Sciatic nerve (tissue), 2 donors: ENCODE measurements around the gene ZNRF3. TPM values are rescaled to one million over a fixed set of nuclear protein-coding genes. Genes with fewer than 3 reads are reported as not detected.
A peak's percentile ranks its signal among the peaks of the same experiment; 100 is the strongest.
"Not testable (repeated sequence)": the region's sequence is repeated elsewhere in the genome, so short reads cannot be mapped to it uniquely, and the experiment has no call there.

ENCODE experiments used
- ATAC-seq: fragments of 200-7000 bp; cut with Tn5 transposase; one replicate; pipeline ENCODE4 v1.9.1; 2020; ENCODE audit warnings: mild to moderate bottlenecking, moderate library complexity
- DNase-seq: peaks from one replicate; pipeline ENCODE4 v3.0.0-alpha.2; 2020; ENCODE audit warnings: low spot score
- intact Hi-C: fragments of 100-400 bp; cut with DNase I; formaldehyde crosslinking; loops from one replicate; pipeline ENCODE4 v1.14.2; 2022
- total RNA-seq: library from RNA; stranded (reverse); fragmentation: NEBNext Ultra II Directional; extraction: Animal tissue kit (Norgen Biotek cat#: 25700); gene quantifications from one replicate; pipeline ENCODE4 v1.2.1, GENCODE V29; 2021
- donor health status: DM: no; HTN: no; CAD: no.
- donor health status: DM: no; HTN: no; CAD: no.

ZNRF3 gene
- total RNA-seq: 12.9 TPM

DNA sequence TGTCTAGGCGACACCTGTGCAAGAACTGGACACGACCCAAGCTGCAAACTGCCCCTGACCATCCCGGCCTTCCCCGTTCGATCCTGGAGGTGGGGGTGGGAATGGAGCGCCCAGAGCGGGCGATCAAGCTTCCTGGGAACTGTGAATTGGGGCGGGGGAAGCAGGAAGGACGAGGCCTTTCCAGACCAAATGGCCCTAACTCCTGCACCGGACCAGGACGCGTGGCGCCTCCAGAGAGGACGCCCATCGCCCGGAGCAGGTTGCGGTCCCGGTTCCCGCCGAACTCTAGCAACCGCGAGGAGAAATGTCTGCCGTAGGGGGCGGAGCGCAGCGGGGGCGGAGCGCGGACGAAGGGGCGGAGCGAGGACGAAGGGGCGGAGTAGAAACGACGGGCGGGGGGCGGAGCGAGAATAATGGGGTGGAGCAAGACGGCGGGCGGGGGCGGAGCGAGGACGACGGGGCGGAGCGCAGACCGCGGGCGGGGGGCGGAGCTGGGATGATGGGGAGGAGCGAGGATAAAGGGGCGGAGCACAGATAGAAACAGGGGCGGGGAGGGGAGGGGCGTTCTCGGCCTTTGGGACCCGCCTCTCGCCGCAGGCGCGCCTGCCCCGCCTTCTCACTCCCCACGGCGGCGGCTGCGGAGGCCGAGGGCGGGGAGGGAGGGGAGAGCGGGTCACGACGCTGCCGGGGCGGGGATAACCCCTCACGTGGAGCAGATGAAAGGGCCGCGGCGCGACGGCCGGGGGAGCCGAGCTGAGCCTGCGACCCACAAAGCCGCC, at the start of gene ZNRF3:
Gene ZNRF3 (plus strand): TSS at position 695 of the 779 bp plus-strand sequence. CDS start 195 bp downstream, outside the sequence.
- ATAC-seq: peak; percentile 98
- intact Hi-C loops: loop anchor here (5.0 kb wide), 1 partner anchor 1159 kb away; no protein-coding TSS in a partner anchor
- peak; percentile 97 for DNase-seq

DNA sequence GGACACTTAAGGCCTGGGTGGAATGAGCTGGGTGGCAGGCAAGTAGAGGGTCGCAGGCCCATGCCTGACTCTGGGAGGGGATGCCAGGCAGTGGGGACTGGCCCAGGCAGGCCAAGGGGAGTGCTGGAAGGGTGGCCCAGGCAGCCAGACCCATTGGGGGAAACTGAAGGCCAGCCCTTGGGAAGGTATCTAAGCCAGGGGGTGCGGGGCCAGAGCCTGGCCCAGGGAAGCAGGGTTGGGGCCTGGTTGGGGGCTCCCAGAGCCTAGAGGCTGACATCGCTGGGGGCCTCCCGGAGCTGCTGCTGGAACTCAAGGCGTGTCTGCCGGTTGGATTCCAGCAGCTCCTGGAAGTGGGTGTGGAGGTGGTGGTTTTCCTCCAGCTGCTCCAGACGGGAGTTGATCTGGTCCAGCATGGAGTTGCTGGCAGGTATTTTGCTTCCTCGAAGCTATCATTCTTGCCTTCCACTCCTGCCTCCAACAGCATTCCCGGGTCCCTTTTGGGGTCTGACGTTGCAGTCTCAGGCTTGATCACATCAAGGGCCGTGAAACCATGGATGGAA, 47.7 kb upstream of the ZNRF3 start:
- intact Hi-C loops: loop anchor here (10.0 kb wide), 1 partner anchor 231 kb away; no protein-coding TSS in a partner anchor
- no peak for DNase-seq
- no peak for ATAC-seq

DNA sequence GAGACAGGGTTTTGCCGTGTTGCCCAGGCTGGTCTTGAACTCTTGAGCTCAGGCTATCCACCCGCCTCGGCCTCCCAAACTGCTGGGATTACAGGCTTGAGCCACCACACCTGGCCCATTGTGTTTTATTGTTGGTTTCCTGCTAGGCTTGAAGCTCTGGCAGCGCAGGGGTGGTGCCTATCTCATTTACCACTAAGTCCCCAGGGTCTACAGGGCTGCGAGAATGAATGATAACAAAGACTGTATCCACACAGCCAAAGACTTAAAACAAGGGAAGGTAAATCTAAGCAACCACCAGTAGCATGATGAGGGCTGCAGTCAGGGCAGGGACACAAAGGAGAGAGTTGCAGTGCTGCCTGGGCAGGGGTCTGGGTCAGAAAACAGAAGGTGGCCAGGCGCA, 45.7 kb upstream of the ZNRF3 start:
- ATAC-seq (no peak), DNase-seq (no peak)
- intact Hi-C loops: loop anchor here (10.0 kb wide), 1 partner anchor 233 kb away; no protein-coding TSS in a partner anchor

DNA sequence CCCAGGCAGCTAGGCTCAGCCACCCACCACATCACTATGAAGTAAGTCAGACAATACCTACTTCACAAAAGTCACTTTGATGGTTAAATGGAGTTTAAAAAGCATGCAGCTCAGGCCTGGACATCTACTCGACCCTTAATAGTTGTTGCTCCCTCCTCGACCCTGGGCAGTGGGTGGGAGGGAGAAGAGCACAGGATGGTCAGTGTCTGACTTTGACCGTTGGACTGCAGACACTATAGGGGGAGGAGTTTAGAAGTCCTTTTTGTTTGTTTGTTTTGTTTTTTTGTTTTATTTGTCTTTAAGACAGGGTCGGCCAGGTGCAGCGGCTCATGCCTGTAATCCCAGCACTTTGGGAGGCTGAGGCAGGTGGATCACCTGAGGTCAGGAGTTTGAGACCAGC, 44.4 kb upstream of the ZNRF3 start:
- DNase-seq (no peak), ATAC-seq (no peak)
- intact Hi-C loops: loop anchor here (10.0 kb wide), 1 partner anchor 234 kb away; no protein-coding TSS in a partner anchor

DNA sequence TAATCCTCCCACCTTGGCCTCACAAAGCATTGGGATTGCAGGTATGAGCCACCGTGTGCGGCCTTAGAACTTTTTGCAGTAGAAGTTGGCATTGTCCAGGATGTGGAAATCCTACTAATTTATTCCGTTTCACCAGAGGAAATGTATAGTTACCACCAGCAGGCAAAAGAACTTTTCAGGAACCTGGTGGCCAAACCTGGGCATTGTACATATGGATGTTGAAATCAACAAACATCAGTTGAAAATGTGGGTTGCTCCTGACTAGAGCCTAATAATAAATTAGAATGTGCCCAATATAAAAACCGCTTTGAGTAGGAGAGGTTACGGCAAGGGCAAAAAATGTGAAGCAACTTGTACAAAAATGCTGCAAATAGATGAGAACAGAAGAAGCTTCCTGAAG, 42.3 kb upstream of the ZNRF3 start:
- intact Hi-C loops: no loop called here
- ATAC-seq: no peak
- DNase-seq: no peak

DNA sequence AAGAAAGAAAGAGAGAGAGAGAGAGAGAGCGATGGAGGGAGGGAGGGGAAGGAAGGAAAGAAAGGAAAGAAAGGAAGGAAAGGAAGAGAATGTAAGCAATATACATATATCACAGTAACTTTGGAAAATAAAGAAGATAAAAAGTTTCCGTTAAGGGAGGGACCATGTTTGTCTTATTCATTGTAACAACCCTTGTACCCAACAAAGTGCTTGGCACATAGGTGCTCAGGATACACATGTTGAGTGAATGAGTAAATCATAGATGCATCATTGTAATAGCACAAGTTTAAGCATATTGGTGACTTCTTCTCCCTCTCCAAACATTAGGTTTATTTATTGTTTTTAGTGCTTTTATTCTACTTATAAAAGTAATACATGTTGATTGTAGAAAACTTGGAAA, 39.7 kb upstream of the ZNRF3 start:
- DNase-seq (no peak), ATAC-seq (no peak)
- intact Hi-C loops: no loop called here

DNA sequence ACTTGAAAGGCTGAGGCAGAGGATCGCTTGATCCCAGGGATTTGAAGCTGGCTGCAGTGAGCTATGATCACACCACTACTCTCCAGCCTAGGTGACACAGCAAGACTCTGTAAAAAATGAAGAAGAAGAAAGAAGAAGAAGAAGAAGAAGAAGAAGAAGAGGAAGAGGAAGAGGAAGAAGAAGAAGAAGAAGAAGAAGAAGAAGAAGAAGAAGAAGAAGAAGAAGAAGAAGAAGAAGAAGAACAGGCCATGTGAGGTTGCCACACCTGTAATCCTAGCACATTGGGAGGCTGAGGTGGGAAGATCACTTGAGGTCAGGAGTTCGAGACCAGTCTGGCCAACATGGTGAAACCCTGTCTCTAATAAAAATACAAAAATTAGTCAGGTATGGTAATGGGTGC, 39.1 kb upstream of the ZNRF3 start:
- ATAC-seq, intact Hi-C loops, DNase-seq: not testable (repeated sequence)

DNA sequence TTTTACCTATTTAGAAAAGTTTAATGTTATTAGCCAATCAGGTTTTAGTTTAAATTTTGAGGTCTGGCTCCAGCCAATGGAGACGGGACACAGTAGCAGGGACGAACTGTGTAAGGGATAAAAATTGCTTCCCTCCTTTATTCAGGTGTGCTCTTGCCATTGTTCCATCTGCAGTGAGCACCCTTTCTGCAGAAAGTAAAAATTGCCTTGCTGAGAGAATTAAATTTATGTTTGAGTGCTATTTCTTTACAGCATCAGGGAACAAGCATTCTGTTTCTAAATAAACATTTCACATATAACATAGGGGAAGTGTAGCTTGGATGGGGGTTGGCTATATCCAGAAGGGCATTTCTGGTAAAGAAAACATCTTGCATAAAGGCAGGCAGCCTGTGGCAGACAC, 36.4 kb upstream of the ZNRF3 start:
- DNase-seq (no peak), ATAC-seq (no peak)
- intact Hi-C loops: no loop called here

DNA sequence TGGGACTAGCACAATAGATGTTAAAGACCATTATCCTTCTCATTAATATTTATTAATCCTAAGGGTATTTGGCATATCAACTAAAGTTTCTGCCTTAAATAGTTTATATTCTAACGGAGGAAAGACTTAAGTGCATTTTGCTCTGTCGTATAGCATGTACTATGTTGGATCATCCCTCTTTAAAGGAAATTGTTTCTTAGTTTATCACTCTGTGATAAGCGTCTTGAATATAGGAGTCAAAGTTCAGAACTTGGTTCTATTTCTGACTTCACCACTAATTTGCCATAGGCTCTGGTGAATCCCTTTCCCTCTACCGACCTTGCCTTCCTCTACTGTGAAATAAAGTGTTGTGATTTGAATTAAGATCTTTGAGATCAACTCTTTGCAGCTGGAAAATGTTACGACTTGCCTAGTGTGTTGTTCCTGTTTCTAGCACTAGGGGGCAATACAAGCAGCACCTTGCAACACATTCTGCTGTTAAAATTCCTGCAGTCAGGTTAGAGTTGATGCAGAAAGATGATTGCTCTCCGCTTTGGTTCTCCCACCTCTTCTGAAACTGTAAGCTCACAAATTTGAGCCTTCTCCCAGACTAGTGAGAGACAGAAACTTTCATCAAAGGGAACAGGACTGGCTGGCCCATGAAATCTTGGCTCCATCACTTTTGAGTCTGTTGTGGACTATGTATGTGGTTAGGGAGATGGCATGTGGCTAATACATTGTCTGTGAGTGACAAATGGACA, 27.8 kb upstream of the ZNRF3 start:
- intact Hi-C loops: loop anchor here (5.0 to 10.0 kb wide), 2 partner anchors 187 to 299 kb away; no protein-coding TSS in a partner anchor
- DNase-seq (no peak), ATAC-seq (peak; percentile 82)

DNA sequence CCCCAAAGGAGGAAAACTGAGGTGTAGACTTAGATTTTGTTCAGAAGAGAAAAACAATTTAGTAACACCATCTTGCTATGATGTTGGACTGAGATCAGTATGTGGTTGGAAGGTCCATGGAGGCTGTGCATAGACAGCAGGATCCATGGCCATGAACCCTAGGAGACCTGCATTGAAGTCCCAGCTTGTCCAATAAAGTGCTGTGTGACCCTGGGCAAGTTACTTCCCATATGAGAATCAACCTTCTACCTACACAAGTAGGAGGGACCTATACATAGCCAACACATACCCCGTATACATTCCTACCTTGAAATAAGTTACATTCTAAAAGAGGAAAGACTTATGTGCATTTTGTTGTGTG, 27.3 kb upstream of the ZNRF3 start:
- intact Hi-C loops: loop anchor here (5.0 to 10.0 kb wide), 2 partner anchors 186 to 299 kb away; no protein-coding TSS in a partner anchor
- ATAC-seq: peak; percentile 28
- DNase-seq: no peak

DNA sequence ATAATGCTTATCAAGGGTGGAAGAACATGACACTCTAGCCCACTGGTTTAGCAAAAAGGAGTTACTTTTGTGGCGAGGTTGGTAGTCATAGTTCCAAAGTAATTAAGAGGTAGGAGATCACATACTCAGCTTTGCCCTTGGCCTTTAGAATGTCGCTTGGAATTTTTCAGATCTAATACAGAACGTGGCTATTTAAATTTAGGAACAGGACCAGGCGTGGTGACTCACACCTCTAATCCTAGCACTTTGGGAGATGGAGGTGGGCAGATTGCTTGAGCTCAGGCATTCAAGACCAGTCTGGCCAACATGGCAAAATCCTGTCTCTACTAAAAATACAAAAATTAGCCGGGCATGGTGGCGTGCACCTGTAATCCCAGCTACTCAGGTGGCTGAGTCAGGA, 26.1 kb upstream of the ZNRF3 start:
- intact Hi-C loops: loop anchor here (5.0 to 10.0 kb wide), 2 partner anchors 185 to 298 kb away; no protein-coding TSS in a partner anchor
- no peak for DNase-seq
- no peak for ATAC-seq

DNA sequence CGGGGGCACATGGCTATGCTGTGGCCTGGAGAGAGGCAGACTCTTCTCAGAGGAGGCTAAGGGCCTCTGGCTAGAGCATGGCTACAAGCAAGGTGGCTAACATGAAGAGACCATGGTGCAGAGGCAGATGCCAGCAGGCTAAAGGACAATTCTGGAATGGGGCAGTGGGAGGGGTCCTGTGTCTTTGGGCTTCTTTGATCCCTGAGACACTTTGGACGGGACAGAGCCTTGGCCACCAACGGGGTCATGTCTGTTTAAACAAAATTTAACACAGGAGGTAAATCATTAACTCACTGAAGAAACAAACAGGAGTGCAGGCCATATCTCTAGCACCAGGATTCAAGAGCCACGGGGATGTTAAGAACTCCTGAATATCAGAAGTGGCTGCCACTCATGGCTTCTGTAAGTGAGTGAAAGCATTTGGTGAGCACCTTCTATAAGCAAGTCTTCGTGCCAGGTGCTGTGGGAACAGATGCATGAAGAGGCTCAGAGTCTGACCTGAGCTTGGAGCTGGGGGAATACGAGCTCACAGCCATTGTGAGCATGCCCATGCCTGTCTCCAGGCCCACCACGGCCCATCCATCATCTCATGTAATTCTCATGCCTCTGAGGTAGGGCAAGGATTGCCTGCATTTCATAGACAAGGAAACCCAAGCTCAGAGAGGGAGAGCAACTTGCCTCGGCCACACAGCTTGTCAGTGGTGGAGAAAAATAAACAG, 18.3 kb upstream of the ZNRF3 start:
- intact Hi-C loops: loop anchor here (10.0 kb wide), 1 partner anchor 380 kb away; no protein-coding TSS in a partner anchor
- ATAC-seq (no peak), DNase-seq (no peak)

DNA sequence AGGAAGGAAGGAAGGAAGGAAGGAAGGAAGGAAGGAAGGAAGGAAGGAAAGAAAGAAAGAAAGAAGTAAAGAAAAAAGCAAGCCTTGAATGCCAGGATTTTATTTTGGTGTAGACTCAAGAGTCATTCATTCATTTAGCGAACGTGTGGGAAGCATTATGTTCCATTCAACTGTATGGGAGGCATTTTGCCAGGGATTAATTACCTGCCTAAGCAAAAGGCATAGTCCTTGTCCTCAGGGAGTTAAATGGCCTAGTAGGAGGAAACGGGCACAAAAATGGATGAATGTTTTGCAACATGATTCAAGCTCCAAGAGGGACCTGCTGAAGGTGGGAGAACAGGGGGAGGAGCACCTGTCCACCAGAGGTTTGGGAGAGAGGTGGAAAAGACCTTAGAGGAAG, 16.2 kb upstream of the ZNRF3 start:
- no peak for DNase-seq
- intact Hi-C loops: loop anchor here (10.0 kb wide), 1 partner anchor 378 kb away; no protein-coding TSS in a partner anchor
- no peak for ATAC-seq

DNA sequence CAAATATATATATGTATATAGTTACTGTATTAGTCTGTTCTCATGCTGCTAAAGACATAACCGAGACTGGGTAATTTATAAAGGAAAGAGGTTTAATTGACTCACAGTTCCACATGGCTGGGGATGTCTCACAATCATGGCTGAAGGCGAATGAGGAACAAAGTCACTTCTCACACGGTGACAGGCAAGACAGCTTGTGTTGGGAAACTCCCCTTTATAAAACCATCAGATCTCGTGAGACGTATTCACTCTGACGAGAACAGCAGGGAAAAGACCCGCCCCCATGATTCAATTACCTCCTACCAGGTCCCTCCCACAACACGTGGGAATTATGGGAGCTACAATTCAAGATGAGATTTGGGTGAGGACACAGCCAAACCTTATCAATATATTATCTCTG, 15.0 kb upstream of the ZNRF3 start:
- DNase-seq, ATAC-seq: not testable (repeated sequence)
- intact Hi-C loops: loop anchor here (10.0 kb wide), 1 partner anchor 376 kb away; no protein-coding TSS in a partner anchor

DNA sequence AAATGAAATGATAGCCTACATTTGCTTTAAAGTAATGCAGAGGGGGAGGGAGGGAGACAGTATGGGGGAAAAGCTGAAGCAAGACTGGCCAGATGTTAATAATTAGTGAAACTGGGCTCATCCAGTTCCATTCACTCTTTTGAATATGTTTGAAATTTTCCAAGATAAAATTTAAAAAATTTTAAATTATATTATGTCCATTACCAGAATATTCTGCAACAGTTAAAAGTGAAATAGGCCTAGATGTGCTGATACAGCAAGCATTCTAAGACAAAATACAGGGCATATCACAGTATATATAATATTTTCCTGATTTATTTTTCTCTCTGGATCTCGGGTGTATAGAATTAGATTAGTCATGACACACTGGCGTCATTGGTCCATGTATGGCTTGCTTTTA, 13.6 kb upstream of the ZNRF3 start:
- DNase-seq (no peak), ATAC-seq (no peak)
- intact Hi-C loops: loop anchor here (10.0 kb wide), 1 partner anchor 375 kb away; no protein-coding TSS in a partner anchor

DNA sequence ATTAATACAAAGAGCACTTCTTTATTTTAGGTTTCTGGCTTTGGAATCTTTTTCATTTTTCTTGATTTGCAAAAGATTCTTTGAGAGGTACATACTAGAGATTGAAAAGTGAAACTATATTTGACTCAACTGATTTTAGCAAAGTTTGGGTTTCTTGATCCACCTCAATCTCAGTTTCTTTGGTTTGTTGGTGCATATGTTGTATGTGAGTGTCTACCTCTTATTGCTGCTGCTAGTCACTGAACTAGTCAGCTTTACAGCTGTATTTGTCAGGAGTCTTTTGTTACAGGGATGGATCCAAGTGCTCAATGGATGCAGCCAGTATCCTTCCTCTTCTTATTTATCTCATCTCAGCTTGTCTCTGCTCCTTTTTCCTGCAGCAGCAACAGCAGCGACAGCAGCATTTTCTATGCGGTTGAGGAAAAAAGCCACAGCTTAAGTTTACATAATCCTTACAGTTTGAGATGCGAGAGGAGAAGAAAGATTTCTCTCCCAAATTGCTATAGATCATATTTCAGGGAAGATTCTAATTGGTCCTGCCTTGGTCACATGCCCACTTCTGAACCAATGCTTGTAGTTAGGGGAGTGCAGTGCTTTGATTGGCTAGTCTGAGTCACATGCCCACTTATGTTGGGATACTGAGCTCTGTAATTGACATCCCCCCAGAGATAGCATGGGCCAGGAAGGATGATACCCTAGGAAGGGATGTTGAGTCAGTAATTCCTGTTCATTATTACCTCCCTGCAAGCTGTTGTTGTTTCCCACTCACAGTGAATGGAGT, 10.0 kb upstream of the ZNRF3 start:
- DNase-seq (no peak), ATAC-seq (no peak)
- intact Hi-C loops: no loop called here

DNA sequence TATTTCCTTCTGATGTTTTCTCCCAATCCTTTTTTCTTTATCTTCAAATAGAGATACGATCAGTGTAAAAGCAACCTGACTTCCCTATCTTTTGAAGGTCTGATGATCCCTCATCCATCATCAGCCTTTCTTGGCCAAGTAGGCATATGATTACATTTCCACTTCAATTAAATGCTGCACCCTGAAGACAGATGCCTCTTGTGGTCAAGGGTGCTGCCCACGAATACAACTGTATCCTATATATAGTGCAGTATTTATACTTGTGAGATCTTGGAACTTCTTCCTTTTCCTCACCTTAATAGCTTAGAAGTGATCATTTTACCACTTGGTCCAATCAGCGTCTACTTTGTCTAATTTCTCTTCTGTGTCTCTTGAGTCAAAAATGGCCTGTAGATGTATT, 9.3 kb upstream of the ZNRF3 start:
- no peak for DNase-seq
- no peak for ATAC-seq

DNA sequence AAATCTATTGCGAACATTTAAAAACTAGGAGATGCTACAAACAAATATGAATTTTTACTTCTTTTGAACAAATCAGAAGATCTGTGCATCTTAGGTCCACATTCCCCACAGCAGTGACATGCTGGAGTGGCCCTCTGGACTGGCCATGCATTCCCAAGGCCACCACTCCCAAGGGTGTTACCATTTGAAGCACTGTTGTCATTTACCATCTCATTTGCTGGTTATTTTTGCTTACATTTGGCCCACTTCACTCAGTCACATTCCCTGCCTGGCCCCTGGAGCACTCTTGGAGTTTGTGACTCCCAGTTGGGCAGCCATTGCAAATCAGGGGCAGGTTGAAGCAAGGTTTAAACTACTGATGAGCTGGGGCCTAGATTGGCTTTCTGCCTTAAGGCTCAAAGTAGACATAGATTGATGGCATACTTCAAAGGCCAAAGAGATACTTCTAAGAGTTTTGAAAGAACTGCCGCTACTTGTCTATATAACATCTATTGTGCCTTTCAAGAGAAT, 8.5 kb upstream of the ZNRF3 start:
- intact Hi-C loops: no loop called here
- ATAC-seq (no peak), DNase-seq (no peak)

More for the DNA sequence above, 9.3 kb upstream of the ZNRF3 start:
- intact Hi-C loops: no loop called here
